ENCODE results near the gene GYPC.

DNA sequence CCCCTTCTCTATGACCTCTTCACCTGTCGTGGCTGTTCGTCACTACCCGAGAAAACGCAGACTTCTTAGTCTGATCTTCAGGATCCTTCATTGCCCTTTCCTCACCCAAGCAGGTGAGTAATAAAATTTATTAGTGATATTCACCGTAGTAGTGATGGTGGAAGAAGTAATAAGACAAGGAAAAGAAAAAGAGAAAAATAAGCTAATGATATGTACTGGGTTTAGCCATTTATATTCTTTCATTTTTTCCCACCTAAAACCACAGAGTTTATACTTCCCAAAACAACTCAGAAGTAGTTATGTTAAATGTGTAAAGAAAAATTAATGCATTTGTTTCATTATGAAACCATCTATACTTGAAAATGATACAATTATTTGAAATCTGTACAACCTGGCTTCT lies 19.7 kb downstream of the GYPC start:
- TF ChIP-seq, protein P1, sequence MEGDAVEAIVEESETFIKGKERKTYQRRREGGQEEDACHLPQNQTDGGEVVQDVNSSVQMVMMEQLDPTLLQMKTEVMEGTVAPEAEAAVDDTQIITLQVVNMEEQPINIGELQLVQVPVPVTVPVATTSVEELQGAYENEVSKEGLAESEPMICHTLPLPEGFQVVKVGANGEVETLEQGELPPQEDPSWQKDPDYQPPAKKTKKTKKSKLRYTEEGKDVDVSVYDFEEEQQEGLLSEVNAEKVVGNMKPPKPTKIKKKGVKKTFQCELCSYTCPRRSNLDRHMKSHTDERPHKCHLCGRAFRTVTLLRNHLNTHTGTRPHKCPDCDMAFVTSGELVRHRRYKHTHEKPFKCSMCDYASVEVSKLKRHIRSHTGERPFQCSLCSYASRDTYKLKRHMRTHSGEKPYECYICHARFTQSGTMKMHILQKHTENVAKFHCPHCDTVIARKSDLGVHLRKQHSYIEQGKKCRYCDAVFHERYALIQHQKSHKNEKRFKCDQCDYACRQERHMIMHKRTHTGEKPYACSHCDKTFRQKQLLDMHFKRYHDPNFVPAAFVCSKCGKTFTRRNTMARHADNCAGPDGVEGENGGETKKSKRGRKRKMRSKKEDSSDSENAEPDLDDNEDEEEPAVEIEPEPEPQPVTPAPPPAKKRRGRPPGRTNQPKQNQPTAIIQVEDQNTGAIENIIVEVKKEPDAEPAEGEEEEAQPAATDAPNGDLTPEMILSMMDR (optimal IDR thresholded peaks at IDR 0.05 in 1 of 3, IDR thresholded peaks at IDR 0.05 in 1 of 3, conservative IDR thresholded peaks at IDR 0.05 in 1 of 3; ENCODE audit: extremely low read depth in 1 of 3, insufficient read depth in 2 of 3, low read length in 3 of 3), result no peak
- TF ChIP-seq EZH2 (IDR thresholded peaks at IDR 0.05; ENCODE audit: low read length), result no peak

Measured in keratinocyte (primary cell).